Esophagus squamous epithelium (tissue), 5 donors: ENCODE data around the gene SLC25A4. TPM values are rescaled to one million over a fixed set of nuclear protein-coding genes. Genes with fewer than 3 reads are reported as not detected.

Source experiments
- DNase-seq: peaks from one replicate; lab custom pipeline; 2025; lab: John Stamatoyannopoulos, UW
- H3K27ac ChIP-seq, 4 donors: fragments of 200-600 bp; sonication (generic); one replicate each; pipeline ENCODE4 v1.5.1; 2016 to 2019; ENCODE audit warnings: mild to moderate bottlenecking in 1 of 4
- H3K27me3 ChIP-seq, 4 donors: fragments of 200-600 bp; sonication (generic); 1 replicate in 3 of 4; 2 replicates in 1 of 4; pipeline versions ENCODE4 v1.5.1 to v1.6.0; 2017 to 2021; ENCODE audit warnings: antibody characterized with exemption in 1 of 4
- H3K36me3 ChIP-seq, 3 donors: fragments of 200-600 bp; sonication (generic); one replicate each; pipeline ENCODE4 v1.5.1; 2016 to 2019
- H3K4me1 ChIP-seq, 3 donors: fragments of 200-600 bp; sonication (generic); one replicate each; pipeline ENCODE4 v1.5.1; 2017 to 2019
- H3K4me3 ChIP-seq, 4 donors: fragments of 200-600 bp; sonication (generic); 1 replicate in 3 of 4; 2 replicates in 1 of 4; pipeline ENCODE4 v1.5.1; 2016 to 2019; ENCODE audit warnings: mild to moderate bottlenecking in 2 of 4, moderate library complexity in 1 of 4
- H3K9me3 ChIP-seq, 3 donors: fragments of 200-600 bp; sonication (generic); one replicate each; pipeline ENCODE4 v1.5.1; 2016 to 2019
- CTCF ChIP-seq, 6 experiments: fragments of 450-650 bp in 4 of 6; fragments of 200-600 bp in 2 of 6; sonication (generic) in 2 of 6; IDR thresholded peaks; one replicate each; pipeline ENCODE4 v1.5.1; 2016 to 2019; ENCODE audit warnings: antibody characterized with exemption in 6 of 6, mild to moderate bottlenecking in 4 of 6, moderate library complexity in 4 of 6
- POLR2A ChIP-seq, 4 donors: fragments of 450-650 bp; IDR thresholded peaks; one replicate each; pipeline ENCODE4 v1.6.1; 2017; ENCODE audit warnings: antibody characterized with exemption in 4 of 4, mild to moderate bottlenecking in 4 of 4, moderate library complexity in 3 of 4
- WGBS, 2 donors: methylation state at CpG; one replicate each; pipeline ENCODE4 v1.1.5; 2018; 5-methylcytosine and 5-hydroxymethylcytosine counted together
- intact Hi-C: fragments of 100-400 bp; cut with DNase I; formaldehyde crosslinking; loops from one replicate; pipeline ENCODE4 v1.15.0; 2022
- total RNA-seq, 4 donors: library from RNA; depleted of rRNA; stranded (reverse); fragments of >200 nt; gene quantifications; one replicate each; pipeline ENCODE4 v1.1.0, GENCODE V29; 2016
- donor health status: DM: yes; HTN: yes; CAD: no.

SLC25A4 gene
- total RNA-seq, 4 donors from 2014 or later, result 12.4 to 24.0 (median 16.3) TPM

GRCh38 chr4:185099024-185099682 is 43.9 kb upstream of the SLC25A4 start:
- intact Hi-C loops, result loop anchor here (10.0 kb wide), 1 partner anchor 834 kb away; no protein-coding TSS in a partner anchor
- Histone ChIP-seq H3K27ac (no peak overlapping the region), H3K9me3 (no peaks in the 10 kb centered on the region), H3K4me3 (no peak overlapping the region), H3K36me3 (no peaks in the 10 kb centered on the region), H3K4me1 (no peaks in the 10 kb centered on the region), H3K27me3 (peaks cover 0 to 11% (median 0%) of the 10 kb centered on the region in 4 donors)
- no peak for DNase-seq
- TF ChIP-seq POLR2A (IDR thresholded peaks at IDR 0.05) (no peak), CTCF (IDR thresholded peaks at IDR 0.05) (no peak)
- 67 to 77% methylated on average over 3 to 5 of the region's 8 CpGs for WGBS, 2 donors

DNA sequence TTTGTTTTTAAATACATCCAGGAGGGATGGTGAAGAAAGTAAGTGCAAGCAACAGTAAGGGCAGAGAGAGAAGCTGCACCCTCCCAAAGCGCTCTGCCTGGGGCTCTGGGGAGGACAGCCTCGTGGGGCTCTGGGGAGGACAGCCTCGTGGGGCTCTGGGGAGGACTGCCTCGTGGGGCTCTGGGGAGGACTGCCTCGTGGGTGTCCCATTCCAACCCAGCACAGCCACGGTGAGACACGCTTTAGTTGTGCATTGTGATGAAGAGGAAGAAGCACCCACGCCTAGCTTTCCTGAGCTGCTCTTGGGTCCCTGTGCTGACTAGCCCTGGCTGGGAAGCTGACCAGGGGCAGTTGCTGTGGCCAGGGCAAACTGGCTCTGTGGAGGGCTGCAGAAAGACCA is 43.1 kb upstream of the SLC25A4 start:
- Histone ChIP-seq H3K4me1 (no peaks in the 10 kb centered on the region), H3K36me3 (no peaks in the 10 kb centered on the region), H3K4me3 (no peak overlapping the region), H3K9me3 (no peaks in the 10 kb centered on the region), H3K27me3 (peaks cover 0 to 11% (median 0%) of the 10 kb centered on the region in 4 donors), H3K27ac (no peak overlapping the region)
- 20% methylated on average over 1 of the region's 8 CpGs; no CpG with 5 or more reads in 1 of the 2 donors for WGBS, 2 donors
- intact Hi-C loops, result loop anchor here (10.0 kb wide), 1 partner anchor 835 kb away; no protein-coding TSS in a partner anchor
- DNase-seq, result no peak
- TF ChIP-seq POLR2A (IDR thresholded peaks at IDR 0.05), result no peak
- TF ChIP-seq CTCF (IDR thresholded peaks at IDR 0.05), result no peak

DNA sequence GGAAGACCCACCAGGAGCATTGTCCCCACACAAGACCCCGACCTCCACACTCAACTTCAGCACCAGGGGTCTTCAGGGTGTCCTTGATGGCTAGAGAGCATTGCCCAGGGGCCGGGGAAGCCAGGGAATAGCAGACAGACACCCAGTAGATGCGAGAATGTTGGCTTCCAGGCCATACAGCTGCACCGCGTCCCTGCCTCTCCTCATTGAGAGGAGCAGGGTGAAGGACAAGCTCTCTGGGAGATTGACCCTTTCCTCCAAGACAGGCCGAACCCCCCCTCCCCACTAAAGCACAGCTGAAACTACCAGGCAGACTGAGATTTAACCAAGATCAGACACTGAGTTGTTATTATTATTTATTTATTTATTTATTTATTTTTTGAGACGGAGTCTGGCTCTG is 42.6 kb upstream of the SLC25A4 start:
- Histone ChIP-seq H3K27ac (no peak overlapping the region), H3K4me1 (no peaks in the 10 kb centered on the region), H3K27me3 (peaks cover 0 to 11% (median 0%) of the 10 kb centered on the region in 4 donors), H3K9me3 (no peaks in the 10 kb centered on the region), H3K36me3 (no peaks in the 10 kb centered on the region), H3K4me3 (no peak overlapping the region)
- TF ChIP-seq POLR2A (IDR thresholded peaks at IDR 0.05), result no peak
- no peak for TF ChIP-seq CTCF (IDR thresholded peaks at IDR 0.05)
- intact Hi-C loops, result no loop called here
- DNase-seq, result no peak
- WGBS, 2 donors, result 79 to 84% methylated on average over 5 to 7 of the region's 7 CpGs

DNA sequence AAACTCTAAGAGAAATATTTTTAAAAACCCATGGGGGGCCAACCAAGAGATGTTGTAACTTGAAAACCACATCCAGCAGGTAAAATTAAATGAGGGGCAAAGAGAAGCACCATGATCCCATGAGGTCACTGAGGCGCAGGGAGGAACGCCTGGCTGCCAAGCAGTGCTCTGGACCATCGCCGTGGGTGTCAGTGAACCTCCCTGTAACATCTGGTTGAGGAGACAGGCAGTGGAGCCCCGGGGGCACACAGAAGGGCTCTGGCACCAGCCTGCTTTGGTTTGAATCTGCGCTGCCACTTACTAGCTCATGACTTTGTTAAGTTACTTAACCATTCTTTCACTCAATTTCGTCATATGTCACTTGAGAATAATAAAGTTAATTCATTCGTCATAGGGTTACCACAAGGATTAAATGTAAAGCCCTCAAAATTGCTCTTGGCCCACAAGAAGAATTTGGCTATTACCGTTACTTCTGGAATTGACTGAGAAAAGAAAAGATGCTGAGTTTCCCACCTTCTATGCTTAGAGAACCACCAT is 41.6 kb upstream of the SLC25A4 start:
- Histone ChIP-seq H3K27me3 (peaks cover 0 to 11% (median 0%) of the 10 kb centered on the region in 4 donors), H3K4me3 (no peak overlapping the region), H3K9me3 (no peaks in the 10 kb centered on the region), H3K4me1 (no peaks in the 10 kb centered on the region), H3K36me3 (no peaks in the 10 kb centered on the region), H3K27ac (no peak overlapping the region)
- WGBS, 2 donors, result 72 to 77% methylated on average over 9 of the region's 9 CpGs
- intact Hi-C loops, result no loop called here
- TF ChIP-seq CTCF (IDR thresholded peaks at IDR 0.05), result no peak
- no peak for TF ChIP-seq POLR2A (IDR thresholded peaks at IDR 0.05)
- DNase-seq, result no peak

DNA sequence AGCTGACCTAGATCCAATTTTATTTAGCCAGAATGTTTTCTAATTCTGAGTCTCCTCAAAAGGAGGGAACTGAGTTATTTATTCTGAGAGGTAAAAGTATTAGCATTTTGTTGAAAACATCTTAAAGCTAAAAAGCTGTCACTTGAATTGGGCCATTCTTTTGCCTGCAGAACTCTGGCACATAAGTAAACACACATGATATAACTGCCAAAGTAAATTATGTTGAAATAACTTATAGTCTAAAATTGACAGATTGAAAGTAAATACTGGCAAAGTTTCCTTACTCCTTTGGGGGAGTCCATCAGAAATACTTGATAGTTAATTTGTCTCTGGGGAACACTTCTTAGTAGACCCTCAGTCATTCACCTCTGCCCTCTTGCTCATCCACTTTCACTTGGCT is 38.3 kb upstream of the SLC25A4 start:
- Histone ChIP-seq H3K27ac (no peak overlapping the region), H3K9me3 (no peaks in the 10 kb centered on the region), H3K27me3 (peaks cover 0 to 11% (median 0%) of the 10 kb centered on the region in 4 donors), H3K4me3 (no peak overlapping the region), H3K36me3 (no peaks in the 10 kb centered on the region), H3K4me1 (peaks cover 0 to 10% (median 0%) of the 10 kb centered on the region in 3 donors)
- TF ChIP-seq POLR2A (IDR thresholded peaks at IDR 0.05) (no peak), CTCF (IDR thresholded peaks at IDR 0.05) (no peak)
- DNase-seq, result no peak
- intact Hi-C loops, result no loop called here
